HG03354 (cell line): Measurements from ENCODE around the gene TACC3.

Experiments used
- ATAC-seq: cut with Tn5 transposase; IDR thresholded peaks from one replicate; pipeline ENCODE4 v1.9.1; 2021; ENCODE audit warnings: mild to moderate bottlenecking; ENCODE audit not compliant: unreplicated experiment, poor library complexity, severe bottlenecking

TACC3 gene

DNA sequence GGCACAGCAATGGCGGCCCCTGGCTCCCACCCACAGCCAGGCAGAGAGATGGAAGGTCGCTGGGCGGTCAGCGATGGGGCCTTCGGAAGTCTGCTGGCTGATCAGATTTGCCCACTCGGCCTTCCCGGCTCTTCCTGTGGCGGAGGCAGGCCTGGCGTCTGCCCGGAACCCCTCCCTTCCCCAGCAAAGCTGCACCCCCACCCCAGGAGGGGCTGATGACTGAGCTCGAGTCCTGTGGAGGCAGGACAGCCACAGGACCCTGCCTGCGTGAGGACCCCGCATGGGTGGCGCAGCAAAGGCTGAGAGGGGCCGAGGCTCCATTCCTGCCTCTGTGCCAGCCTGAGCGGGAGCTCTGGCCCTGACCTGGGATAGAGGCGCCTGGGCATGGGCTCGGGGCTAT lies 34.8 kb downstream of the TACC3 start:
- ATAC-seq = no peak

DNA sequence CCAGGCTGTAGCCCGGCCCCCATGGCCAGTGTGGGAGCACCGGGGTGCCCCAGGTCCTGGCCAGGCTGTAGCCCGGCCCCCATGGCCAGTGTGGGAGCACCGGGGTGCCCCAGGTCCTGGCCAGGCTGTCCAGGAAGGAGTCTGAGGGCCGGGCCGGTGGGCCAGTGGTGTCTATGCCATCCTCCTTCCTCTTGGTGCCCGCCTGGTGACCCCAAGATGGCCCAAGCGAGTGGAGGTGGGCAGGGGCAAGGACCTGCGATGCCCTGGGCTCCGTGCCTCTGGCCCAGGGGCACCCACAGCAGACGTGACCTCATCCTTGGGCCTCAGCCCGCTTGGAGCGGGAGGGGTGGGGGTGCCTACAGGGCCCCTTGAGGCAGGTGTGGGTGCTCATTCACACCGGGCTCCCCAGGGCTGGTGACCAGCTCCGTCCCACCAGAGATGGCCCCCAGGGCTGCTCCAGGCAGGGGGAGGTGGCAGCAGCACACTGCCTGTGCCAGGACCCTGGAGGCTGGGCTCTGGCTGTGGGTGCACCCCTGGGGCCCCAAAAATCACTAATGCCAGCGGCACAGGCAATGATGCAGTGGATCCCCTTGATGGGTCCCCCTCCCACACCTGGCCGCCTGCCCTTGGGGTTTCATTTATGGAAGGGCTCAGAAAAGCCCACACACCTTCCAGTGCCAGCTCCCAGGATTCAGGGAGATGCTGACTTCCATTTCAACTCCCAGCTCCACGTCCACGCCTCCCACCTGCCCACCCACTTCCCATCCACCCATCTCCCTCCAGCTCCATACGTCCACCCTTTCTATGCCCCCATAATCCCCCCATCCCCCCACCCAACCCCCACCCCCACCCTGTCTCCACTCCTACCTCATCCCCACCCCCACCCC lies 35.8 kb downstream of the TACC3 start:
- no peak for ATAC-seq

DNA sequence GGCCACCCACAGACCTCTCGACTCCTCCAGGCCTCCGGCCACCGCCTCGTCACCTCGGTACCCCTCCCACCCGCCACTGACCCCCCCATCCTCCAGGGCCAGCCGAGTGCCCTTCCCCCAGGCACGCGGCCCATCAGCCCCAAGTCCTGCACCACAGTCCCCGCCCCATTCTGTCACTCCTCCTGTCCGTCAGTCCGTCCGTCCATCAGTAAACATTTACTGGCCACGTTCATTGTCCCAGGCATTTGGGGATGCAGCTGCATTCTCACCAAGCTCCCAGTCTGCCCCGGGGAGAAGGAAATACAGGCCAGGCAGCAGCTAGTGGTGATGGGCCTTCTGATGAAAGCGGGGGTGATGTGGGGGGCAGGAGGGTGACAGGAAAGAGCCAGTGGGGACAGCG lies 36.5 kb downstream of the TACC3 start:
- no peak for ATAC-seq

DNA sequence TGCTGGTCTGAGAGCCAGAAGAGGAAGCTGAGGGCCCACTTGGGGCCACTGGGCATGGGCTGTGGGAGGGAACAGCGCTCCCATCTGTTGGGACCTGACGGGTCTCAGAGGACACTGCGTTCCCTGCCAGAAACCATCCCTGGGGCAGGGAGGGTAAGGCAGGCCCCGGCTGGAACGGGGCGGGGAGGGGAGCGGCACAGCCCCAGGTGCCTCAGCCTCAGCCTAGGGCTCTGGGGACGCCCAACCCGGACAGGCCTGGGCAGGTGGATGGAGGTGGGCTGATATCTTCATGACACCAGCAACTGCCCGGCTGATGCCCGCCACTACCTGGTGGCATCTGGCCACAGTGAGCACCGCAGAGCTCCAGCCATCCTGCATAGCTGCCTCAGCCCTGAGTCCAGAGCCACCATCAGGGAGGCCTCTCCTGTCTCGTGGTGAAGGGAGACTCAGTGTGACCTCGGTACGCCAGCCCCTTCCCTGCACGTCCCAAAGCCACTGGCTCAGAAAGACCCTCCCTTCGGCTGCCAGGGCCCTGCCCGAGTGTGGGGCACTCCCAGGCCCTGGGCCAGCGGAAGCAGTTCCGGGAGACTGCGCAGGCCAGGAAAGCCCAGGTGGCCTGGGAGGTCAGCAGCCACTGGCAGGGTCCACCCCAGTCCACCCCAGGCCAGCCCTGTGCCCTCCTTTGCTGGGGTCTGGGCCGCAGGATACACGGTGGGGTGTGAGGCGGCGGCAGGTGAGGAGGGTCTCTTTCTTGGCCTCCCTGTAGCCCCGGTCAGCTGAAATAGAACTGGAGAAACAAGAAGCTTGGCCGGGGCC lies 37.2 kb downstream of the TACC3 start:
- ATAC-seq = no peak

DNA sequence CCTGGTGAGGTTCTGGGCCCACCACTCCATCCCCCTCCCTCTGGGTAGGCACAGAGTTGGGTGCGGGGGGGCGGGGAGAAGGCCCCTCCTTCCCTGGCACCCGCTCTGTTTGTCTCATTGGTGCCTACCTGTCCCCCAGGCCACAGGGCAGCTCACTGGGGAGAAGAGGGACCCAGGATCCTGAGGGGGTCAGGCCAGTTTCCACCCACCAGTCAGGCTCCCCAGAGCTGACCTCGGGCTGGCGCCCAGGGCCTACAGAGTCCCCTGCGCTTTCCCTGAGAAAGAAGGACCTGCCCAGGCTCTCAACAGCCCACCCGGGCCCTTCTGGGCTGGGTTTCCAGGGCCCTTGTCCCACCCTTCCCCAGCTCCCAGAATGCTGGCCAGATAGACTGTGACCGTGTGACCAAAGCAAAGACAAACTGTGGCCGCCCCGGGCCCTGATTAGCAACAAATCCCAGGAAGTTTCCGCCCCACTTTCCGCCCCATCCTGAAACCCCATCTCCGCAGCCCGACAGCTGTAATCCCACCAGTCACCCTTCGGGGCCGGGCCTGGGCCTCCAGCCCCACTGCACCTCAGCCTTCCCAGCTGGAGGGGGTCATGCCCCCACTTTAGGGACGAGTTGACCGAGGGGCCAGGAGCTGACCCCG lies 38.0 kb downstream of the TACC3 start:
- ATAC-seq = no peak

DNA sequence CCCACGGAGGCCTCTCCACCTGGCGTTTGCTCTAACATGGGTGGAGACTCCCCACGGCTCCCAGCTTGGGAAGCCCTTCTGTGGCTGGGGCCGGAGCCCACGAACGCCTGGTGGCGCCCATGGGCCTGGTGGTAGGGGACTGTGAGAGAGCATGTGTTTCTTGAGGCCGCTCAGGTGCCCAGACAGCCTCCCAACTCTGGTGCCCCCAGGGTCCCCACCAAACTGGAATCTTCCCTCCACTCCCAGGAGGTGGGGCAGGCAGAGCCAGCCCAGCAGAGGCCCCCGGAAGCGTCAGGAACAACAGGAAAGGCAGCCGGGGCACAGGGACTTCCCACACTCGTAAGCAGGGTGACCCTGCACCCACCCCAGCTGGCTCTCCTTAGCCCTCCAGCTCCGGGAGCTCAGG lies 38.5 kb downstream of the TACC3 start:
- no peak for ATAC-seq

DNA sequence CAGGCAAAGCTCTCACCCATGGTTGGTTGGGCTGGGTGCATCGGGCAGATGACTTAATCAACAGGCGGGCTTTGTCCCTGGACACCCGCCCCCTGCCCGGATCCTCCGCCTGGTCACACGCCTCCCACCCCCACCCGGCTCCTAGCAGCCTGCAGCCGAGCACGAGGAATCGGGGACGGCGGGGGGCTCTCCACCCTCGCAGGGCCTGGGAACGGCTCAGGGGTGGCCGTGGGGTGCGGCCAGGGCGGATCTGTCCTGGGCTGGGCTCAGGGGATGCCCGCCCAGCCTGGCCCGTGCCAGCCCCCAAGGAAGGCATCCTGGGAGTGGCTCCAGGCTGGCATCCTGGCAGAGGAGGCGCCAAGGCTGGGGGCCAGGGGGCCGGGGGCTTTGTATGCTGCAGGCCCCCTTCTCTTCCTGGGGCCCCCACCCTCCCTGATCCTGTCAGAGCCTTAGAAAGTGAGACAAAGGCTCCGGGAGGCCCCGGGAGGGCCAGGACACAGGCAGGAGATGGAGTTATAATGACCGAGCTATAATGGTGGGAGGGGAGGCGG lies 39.3 kb downstream of the TACC3 start:
- no peak for ATAC-seq

DNA sequence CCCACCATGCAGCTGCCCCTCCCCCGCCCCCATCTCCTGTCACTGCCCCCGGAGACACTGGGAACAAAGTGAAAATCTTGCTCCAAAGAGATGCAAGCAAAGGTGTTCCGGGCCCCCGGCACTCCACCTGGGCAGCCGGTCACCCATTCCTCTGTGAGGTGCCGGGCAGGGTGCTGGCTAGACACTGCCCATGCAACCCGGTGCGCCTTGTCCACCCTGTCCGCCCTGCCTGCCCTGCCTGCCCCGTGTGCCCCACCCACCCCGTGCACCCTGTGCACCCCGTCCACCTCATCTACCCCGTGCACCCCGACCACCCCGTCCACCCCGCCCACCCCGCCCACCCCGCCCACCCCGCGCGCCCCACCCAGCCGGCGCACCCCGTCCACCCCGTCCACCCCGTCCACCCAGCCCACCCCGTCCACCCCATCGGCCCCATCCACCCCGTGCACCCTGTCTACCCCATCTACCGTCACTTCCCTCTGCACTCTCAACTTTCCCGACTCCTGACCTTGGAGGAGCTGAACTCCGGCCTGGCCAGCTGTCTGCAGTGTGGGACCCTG lies 39.9 kb downstream of the TACC3 start:
- ATAC-seq = no peak

DNA sequence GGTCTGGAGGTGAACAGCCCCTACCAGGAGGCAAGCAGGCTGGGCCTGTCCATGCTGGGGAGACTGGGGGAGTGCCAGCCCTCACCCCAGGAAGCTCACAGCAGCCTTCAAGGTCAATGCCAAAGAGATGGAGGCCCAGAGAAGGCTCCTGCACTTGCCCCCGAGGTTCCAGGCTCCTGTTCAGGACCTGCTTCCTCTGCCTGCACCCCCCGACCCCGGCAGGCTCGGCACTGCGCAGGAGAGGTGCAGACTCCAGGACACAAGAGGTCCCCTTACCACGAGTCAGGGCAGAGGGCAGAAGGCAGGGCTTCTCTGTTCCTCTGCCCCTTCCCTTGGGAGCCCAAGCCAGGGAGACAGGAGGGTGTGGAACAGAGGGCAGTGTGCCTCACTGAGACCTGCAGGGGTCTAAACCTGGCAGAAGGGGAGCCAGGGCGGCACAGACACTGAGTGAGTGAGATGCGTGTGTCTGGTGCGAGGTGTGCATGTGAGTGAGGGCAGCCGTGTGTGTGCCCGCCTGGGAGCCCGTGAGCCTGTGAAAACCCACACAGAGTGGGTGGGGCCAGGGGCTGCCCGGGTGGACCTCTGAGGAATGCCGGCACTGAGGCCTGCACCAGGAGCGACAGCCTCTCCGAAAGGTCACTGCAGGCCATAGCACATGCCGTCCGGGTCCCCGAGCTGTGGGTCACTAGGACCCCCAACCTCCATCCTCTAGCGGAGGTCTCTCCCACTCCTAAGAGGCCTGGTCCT lies 41.1 kb downstream of the TACC3 start:
- ATAC-seq = no peak

DNA sequence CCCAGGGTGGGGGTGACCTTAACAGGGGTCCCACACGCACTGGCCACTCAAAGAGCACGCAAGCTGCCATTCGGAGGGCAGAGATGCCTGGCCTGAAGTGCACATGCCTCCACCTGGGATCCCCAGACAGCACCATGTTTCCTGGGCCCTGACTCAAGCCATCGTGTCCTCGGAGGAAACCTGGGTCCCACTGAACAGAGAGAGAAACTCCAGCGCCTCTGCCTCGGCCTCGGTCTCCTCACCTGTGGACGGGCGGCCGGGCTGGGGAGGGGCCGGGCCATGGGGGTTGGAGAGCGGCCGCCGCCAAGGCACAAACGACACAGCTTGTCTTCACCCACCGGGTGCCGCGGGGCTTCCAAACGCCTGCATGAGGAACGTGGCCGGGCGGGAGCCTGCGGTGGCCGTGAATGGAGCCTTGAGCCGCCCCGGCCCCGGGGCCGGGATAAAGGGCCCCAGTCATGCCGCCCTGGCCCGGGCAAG lies 41.8 kb downstream of the TACC3 start:
- no peak for ATAC-seq

DNA sequence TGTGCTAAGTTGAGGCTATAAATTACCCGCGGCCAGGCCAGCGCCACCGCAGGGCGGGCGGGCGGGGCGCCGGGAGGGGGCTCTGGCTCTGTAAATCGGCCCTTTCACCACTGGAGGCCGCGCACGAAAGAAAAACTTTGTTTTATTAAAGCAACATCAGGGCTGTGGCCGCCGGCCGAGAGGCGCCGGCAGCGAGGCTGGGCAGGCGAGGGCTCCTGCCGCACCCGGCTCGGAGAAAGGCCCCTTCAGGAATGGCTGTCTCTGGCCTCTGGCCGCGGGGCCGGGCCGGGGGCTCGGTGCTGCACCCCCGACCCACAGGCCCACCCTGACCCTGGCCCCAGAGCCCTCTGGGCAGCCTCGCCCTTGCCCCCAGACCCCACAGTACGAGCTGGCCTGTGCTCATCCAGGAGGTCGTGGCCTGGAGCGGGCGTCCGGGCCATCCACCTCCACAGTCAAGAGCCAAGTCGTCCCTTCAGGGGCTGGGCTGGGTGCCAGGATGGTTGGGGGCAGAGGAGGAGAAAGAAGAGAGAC lies 42.3 kb downstream of the TACC3 start:
- no peak for ATAC-seq

DNA sequence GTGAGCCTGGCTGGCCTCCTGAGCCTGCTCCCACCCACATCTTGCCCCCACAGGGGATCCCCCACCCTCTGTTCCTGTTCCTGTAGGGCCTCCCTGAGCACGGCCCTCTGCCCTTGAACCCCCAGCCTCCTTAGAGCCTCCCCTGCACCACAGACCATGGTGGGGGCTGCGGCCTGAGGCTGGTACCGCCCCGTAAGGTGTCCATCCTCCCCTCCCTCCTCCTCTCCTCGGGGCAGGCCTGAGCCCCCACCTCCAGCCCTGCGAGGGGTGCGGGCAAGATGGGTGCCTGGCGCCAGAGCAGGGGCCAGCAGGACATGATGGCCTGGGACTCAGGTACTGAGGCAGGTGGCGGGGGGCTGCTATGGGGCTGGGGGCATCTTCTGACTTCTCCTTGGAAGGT lies 43.3 kb downstream of the TACC3 start:
- no peak for ATAC-seq

DNA sequence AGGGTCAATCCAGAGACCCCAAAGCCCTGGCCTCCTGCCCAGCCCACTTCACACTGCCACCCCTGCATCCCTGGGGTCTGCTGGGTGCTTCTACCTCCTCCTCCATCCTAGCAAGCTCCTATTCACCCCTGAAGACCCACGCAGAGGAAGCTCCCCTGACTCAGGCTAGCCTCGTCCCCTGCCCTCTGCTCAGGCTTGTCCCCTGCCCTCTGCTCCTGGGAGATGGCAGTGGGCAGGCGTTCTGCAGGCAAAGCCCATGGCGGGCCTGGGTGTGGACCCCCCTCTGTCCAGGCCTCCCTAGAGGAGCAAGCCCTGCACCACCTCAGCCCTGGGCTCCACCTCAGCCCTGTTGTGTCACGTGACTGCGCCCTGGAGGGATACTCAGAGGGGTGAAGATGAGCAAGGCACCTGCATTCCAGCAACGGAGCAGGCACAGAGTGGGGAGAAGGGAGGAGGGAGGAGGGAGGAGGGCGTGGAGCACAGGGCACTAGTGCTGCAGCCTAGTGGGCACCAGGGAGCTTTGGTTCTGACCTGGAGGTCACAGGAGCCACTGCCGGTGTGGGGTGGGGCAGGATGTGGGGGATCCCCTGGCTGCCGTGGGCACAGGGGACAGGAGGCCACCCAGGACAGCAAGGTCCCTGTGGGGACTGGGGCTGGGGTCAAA lies 44.2 kb downstream of the TACC3 start:
- ATAC-seq = no peak

DNA sequence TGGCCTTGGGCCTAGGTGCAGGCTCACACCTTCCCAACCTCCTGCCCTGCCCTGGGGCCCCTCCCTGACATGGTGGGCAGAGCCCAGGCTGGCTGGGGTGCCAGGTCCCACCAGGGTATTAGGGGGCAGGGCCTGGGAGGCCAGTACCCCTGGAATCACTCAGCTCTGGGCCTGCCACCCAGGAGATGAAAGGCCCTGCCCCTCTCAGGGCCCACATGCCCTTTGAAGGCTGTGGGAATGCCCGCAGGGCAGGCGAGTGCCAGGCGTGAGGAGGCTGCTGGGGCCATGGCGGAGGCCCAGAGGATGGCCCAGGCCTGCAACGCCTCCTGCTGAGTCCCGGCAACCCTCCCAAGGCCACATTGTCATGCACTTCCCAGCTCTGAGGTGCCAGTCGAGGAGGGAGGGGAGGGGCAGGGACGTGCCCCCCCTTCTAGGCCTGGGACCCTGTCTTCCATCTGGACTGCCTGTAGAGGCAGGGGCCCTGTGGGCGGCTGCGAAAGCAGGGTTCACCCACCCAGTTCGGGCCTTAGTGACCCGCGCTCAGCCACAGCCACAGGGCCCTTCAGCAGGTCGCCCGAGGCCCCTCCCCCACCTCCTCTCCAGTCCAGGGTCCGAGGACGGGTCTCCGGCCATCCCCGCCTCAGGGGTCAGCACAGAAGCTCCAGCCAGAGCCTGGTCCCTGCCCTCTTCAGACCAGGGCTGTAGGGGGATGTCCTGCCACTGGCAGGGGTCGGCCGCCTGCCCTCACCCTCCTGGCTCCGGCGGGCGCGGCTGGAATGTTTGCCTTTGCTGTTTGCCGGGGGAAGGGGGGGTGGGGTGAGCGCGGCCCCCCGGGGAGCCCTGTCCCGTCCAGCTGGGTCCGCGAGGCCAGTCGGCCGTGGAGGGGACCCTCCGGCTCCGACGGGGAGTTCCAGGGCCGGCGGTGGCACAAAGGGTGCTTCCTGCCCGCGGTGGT lies 45.1 kb downstream of the TACC3 start:
- no peak for ATAC-seq

DNA sequence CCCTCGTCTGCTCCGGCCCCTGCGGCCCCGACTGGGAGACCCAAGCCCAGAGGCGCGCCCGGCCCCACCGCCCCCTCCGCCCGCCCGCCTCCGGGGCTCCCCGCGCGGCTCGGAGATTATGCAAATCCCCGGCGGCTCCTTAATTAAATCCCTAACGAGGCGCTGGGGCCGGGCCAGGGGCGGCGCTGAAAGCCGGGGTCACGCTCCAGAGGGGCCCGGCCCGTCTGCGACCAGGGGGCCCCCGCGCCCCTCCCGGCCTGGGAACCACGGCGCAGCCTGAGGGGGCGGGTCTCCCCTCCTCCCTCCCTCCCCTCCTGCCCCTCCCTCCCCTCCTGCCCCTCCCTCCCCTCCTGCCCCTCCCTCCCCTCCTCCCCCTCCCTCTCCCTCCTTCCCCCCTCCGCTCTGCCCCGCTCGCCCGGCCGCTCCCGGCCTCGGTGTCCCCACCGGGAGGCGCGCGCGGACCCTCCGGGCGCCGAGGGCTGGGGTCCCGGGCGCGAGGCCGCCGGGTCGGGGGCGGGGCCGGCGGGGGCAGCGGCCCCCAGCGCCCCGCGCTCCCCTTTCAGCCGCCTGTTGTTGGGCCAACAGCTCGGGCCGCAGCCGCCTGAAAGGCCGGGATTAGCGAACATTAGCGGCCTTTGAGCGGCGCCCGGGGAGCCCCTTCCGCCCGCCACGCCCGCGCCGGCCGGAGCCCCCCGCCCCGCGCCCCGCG lies 45.9 kb downstream of the TACC3 start:
- no peak for ATAC-seq

DNA sequence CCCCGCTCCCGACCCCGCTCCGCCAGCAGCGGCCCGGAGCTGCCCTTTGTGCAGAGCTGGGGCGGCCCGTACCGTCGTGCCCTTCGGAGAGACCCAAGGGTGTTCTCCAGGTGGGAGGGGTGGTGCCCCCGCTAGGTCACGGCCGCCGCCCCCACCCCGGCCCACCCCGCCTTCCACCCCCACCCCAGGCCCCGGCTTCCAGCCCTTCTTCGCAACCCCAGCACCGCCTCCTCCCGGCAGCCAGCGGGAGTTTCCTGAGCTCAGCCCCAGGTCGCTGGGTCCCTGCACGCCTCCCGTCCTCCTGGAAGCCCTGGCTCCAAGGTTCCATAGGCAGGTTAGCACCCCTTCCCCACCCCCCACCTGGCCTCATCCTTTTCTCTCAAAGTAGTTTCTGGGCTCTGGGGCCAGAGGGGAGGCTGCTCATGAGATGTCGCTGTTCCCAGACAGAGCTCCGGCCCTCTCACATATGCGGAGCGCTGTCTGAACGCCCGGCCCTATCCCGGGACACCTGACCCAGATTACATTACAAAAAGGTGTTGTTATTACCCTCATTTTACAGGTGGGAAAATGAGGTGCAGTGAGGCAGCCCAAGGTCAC lies 46.5 kb downstream of the TACC3 start:
- ATAC-seq = no peak
